Lung (tissue), 12 donors: ENCODE data around the gene GINM1. TPM values are rescaled to one million over a fixed set of nuclear protein-coding genes. Genes with fewer than 3 reads are reported as not detected.

Experiments used
- ATAC-seq: fragments of 200-7000 bp; cut with Tn5 transposase; one replicate; pipeline ENCODE4 v1.9.1; 2020; ENCODE audit warnings: moderate number of reproducible peaks; ENCODE audit not compliant: insufficient read depth, low FRiP score
- DNase-seq, 3 donors: peaks; one replicate each; pipeline ENCODE4 v3.0.0-alpha.2; 2013 to 2017
- H3K27ac ChIP-seq, 2 donors: one replicate each; pipeline ENCODE4 v1.5.1; 2013; ENCODE audit warnings: mild to moderate bottlenecking in 2 of 2, moderate library complexity in 2 of 2, control low read depth in 1 of 2, inconsistent platforms in 1 of 2, low read depth in 1 of 2, low read length in 1 of 2
- H3K27me3 ChIP-seq, 3 donors: one replicate each; pipeline ENCODE4 v1.5.1; 2013; ENCODE audit warnings: low read length in 2 of 3; ENCODE audit not compliant: control insufficient read depth in 3 of 3, insufficient read depth in 3 of 3
- H3K36me3 ChIP-seq, 4 donors: one replicate each; pipeline ENCODE4 v1.5.1; 2013; ENCODE audit warnings: low read length in 4 of 4, mild to moderate bottlenecking in 1 of 4, moderate library complexity in 1 of 4; ENCODE audit not compliant: control insufficient read depth in 4 of 4, insufficient read depth in 4 of 4
- H3K4me1 ChIP-seq, 5 donors: one replicate each; pipeline ENCODE4 v1.5.1; 2013; ENCODE audit warnings: low read length in 5 of 5, mild to moderate bottlenecking in 2 of 5, moderate library complexity in 1 of 5; ENCODE audit not compliant: control insufficient read depth in 5 of 5, insufficient read depth in 5 of 5
- H3K4me3 ChIP-seq: one replicate; pipeline ENCODE4 v1.5.1; 2013; ENCODE audit warnings: mild to moderate bottlenecking, control low read depth, moderate library complexity
- H3K9ac ChIP-seq, 2 donors: one replicate each; pipeline ENCODE4 v1.5.1; 2013; ENCODE audit warnings: low read length in 2 of 2, control low read depth in 1 of 2; ENCODE audit not compliant: insufficient read depth in 1 of 2
- H3K9me3 ChIP-seq, 4 donors: one replicate each; pipeline ENCODE4 v1.5.1; 2013; ENCODE audit warnings: low read length in 3 of 4, mild to moderate bottlenecking in 1 of 4, moderate library complexity in 1 of 4; ENCODE audit not compliant: control insufficient read depth in 4 of 4, insufficient read depth in 3 of 4
- CTCF ChIP-seq: IDR thresholded peaks from 2 replicates; pipeline ENCODE4 v1.5.1; 2012; ENCODE audit warnings: mild to moderate bottlenecking; ENCODE audit errors: control extremely low read depth, extremely low read depth
- WGBS, 2 donors: extraction: QIAGEN DNeasy Blood & Tissue Kit; methylation state at CpG; one replicate each; pipeline ENCODE4 v1.1.7; 2013; 5-methylcytosine and 5-hydroxymethylcytosine counted together
- polyA plus RNA-seq, 2 donors: library from polyadenylated mRNA; stranded (reverse); fragments of 200-250 nt; gene quantifications; one replicate each; pipeline ENCODE4 v1.2.1, GENCODE V29; 2013
- total RNA-seq, 2 donors: library from RNA; depleted of rRNA in 1 of 2; stranded (reverse); fragments of >200 nt in 1 of 2; gene quantifications; one replicate each; pipeline ENCODE4 v1.2.1, GENCODE V29; 2014 to 2021
- donor health status: control.
- donor health status: control.
- donor health status: Bipolar disorder and iron deficiency.
- donor health status: healthy.
- donor health status: DM: yes; HTN: yes; CAD: no.

The GINM1 gene
- total and polyA plus RNA-seq, 4 donors: 32.1 to 62.3 (median 36.1) TPM

- Histone ChIP-seq H3K36me3 (peaks cover 0 to 4% (median 3%) of the 10 kb centered on the region in 4 donors), H3K4me1 (no peaks in the 10 kb centered on the region), H3K27ac (no peak overlapping the region), H3K4me3 (no peak overlapping the region), H3K27me3 (no peaks in the 10 kb centered on the region), H3K9ac (no peak overlapping the region), H3K9me3 (peaks cover 0 to under 1% (median 0%) of the 10 kb centered on the region in 4 donors)
- no peak for TF ChIP-seq CTCF
- DNase-seq: no peak
- ATAC-seq: no peak
- 94 to 95% methylated on average over 7 of the region's 7 CpGs for WGBS, 2 donors
Measured at GRCh38 chr6:149608381-149608982, 42.3 kb downstream of the GINM1 start.

GRCh38 chr6:149614337-149614736, 48.2 kb downstream of the GINM1 start:
- Histone ChIP-seq H3K27me3 (no peaks in the 10 kb centered on the region), H3K27ac (no peak overlapping the region), H3K4me3 (no peak overlapping the region), H3K9me3 (peaks cover 0 to 7% (median 1%) of the 10 kb centered on the region in 4 donors), H3K4me1 (peaks cover 0 to 10% (median 0%) of the 10 kb centered on the region in 5 donors), H3K36me3 (peaks cover 0 to 8% (median 6%) of the 10 kb centered on the region in 4 donors), H3K9ac (no peak overlapping the region)
- 92 to 94% methylated on average over 4 of the region's 4 CpGs for WGBS, 2 donors
- TF ChIP-seq CTCF: no peak
- DNase-seq (no peak), ATAC-seq (no peak)

- DNase-seq (no peak), ATAC-seq (no peak)
- WGBS, 2 donors: 81 to 95% methylated on average over 5 of the region's 5 CpGs
- peaks cover 0 to 7% (median 1%) of the 10 kb centered on the region in 4 donors for H3K9me3 ChIP-seq
- no peaks in the 10 kb centered on the region for H3K27me3 ChIP-seq
- H3K4me1 ChIP-seq: peaks cover 0 to 10% (median 0%) of the 10 kb centered on the region in 5 donors
- no peak overlapping the region for H3K9ac ChIP-seq
- peaks cover 6 to 17% (median 10%) of the 10 kb centered on the region in 4 donors for H3K36me3 ChIP-seq
- no peak overlapping the region for H3K27ac ChIP-seq
- no peak overlapping the region for H3K4me3 ChIP-seq
- no peak for TF ChIP-seq CTCF
Measured at GRCh38 chr6:149615805-149616204, 49.6 kb downstream of the GINM1 start.

GRCh38 chr6:149627672-149628071, 61.5 kb downstream of the GINM1 start:
- no peak for TF ChIP-seq CTCF
- H3K36me3 ChIP-seq: peaks cover 4 to 13% (median 11%) of the 10 kb centered on the region in 4 donors
- ATAC-seq (no peak), DNase-seq (no peak)
- no peaks in the 10 kb centered on the region for H3K27me3 ChIP-seq
- no peak overlapping the region for H3K27ac ChIP-seq
- no peaks in the 10 kb centered on the region for H3K4me1 ChIP-seq
- H3K9me3 ChIP-seq: no peaks in the 10 kb centered on the region
- H3K4me3 ChIP-seq: no peak overlapping the region
- no peak overlapping the region for H3K9ac ChIP-seq
